ENCODE data around the gene TOX3.

TOX3 gene

GRCh38 chr16:52547004-52547833 lies at the start of gene TOX3:
Gene TOX3 (minus strand): TSS chr16:52547143. CDS start chr16:52546723, 420 bp downstream.
- no peak for DNase-seq

GRCh38 chr16:52592778-52593177 lies 45.8 kb upstream of the TOX3 start:
- DNase-seq = no peak

- DNase-seq = no peak
Measured at GRCh38 chr16:52591934-52592592, 45.1 kb upstream of the TOX3 start.

GRCh38 chr16:52591471-52591870 lies 44.5 kb upstream of the TOX3 start:
- DNase-seq = no peak

- no peak for DNase-seq
Measured at GRCh38 chr16:52586159-52586558, 39.2 kb upstream of the TOX3 start.

GRCh38 chr16:52584354-52585320 lies 37.7 kb upstream of the TOX3 start:
- no peak for DNase-seq

- no peak for DNase-seq
Measured at GRCh38 chr16:52581530-52581929, 34.6 kb upstream of the TOX3 start.

- DNase-seq = no peak
Measured at GRCh38 chr16:52580488-52580887, 33.5 kb upstream of the TOX3 start.

- no peak for DNase-seq
Measured at GRCh38 chr16:52578829-52579498, 32.0 kb upstream of the TOX3 start.

GRCh38 chr16:52578007-52578828 lies 31.3 kb upstream of the TOX3 start:
- no peak for DNase-seq

GRCh38 chr16:52577130-52577706 lies 30.3 kb upstream of the TOX3 start:
- DNase-seq = no peak

GRCh38 chr16:52573365-52574299 lies 26.7 kb upstream of the TOX3 start:
- no peak for DNase-seq

- no peak for DNase-seq
Measured at GRCh38 chr16:52572656-52573055, 25.7 kb upstream of the TOX3 start.

- no peak for DNase-seq
Measured at GRCh38 chr16:52570495-52571091, 23.6 kb upstream of the TOX3 start.

- no peak for DNase-seq
Measured at GRCh38 chr16:52569701-52570100, 22.8 kb upstream of the TOX3 start.

- no peak for DNase-seq
Measured at GRCh38 chr16:52568983-52569690, 22.2 kb upstream of the TOX3 start.

GRCh38 chr16:52568495-52568894 lies 21.6 kb upstream of the TOX3 start:
- no peak for DNase-seq

- no peak for DNase-seq
Measured at GRCh38 chr16:52567193-52567592, 20.2 kb upstream of the TOX3 start.
